HG02610 (cell line): ENCODE data around the gene RNF32.
"Not testable (repeated sequence)": the region's sequence is repeated elsewhere in the genome, so short reads cannot be mapped to it uniquely, and the experiment has no call there.

Experiments
- ATAC-seq: cut with Tn5 transposase; IDR thresholded peaks from one replicate; pipeline ENCODE4 v1.9.1; 2021; ENCODE audit warnings: mild to moderate bottlenecking, moderate library complexity; ENCODE audit not compliant: unreplicated experiment

The RNF32 gene

GRCh38 chr7:156669035-156669828, 28.7 kb downstream of the RNF32 start:
- ATAC-seq: no peak

- ATAC-seq: no peak
Observed at GRCh38 chr7:156673454-156673853, 32.9 kb downstream of the RNF32 start.

- no peak for ATAC-seq
Observed at GRCh38 chr7:156673902-156674301, 33.3 kb downstream of the RNF32 start.

- ATAC-seq: no peak
Observed at GRCh38 chr7:156675721-156676120, 35.1 kb downstream of the RNF32 start.

GRCh38 chr7:156676263-156676662, 35.7 kb downstream of the RNF32 start:
- ATAC-seq: no peak

GRCh38 chr7:156677374-156678054, 36.9 kb downstream of the RNF32 start:
- ATAC-seq: no peak

GRCh38 chr7:156680281-156680680, 39.7 kb downstream of the RNF32 start:
- no peak for ATAC-seq

GRCh38 chr7:156682928-156683327, 42.4 kb downstream of the RNF32 start:
- ATAC-seq: no peak

- ATAC-seq: no peak
Observed at GRCh38 chr7:156684251-156684650, 43.7 kb downstream of the RNF32 start.

GRCh38 chr7:156684661-156685060, 44.1 kb downstream of the RNF32 start:
- ATAC-seq: no peak

GRCh38 chr7:156691764-156692163, 51.2 kb downstream of the RNF32 start:
- no peak for ATAC-seq

GRCh38 chr7:156692849-156693248, 52.3 kb downstream of the RNF32 start:
- no peak for ATAC-seq

GRCh38 chr7:156693627-156694026, 53.1 kb downstream of the RNF32 start:
- no peak for ATAC-seq

- ATAC-seq: not testable (repeated sequence)
Observed at GRCh38 chr7:156697283-156697682, 56.7 kb downstream of the RNF32 start.

- ATAC-seq: not testable (repeated sequence)
Observed at GRCh38 chr7:156698512-156698911, 57.9 kb downstream of the RNF32 start.

- ATAC-seq: not testable (repeated sequence)
Observed at GRCh38 chr7:156701787-156702186, 61.2 kb downstream of the RNF32 start.

- ATAC-seq: no peak
Observed at GRCh38 chr7:156702399-156702798, 61.8 kb downstream of the RNF32 start.

- no peak for ATAC-seq
Observed at GRCh38 chr7:156703209-156703608, 62.6 kb downstream of the RNF32 start.

- ATAC-seq: peak; percentile 66
Observed at GRCh38 chr7:156703773-156704482, 63.4 kb downstream of the RNF32 start.

- no peak for ATAC-seq
Observed at GRCh38 chr7:156722043-156722826, 81.7 kb downstream of the RNF32 start.

- no peak for ATAC-seq
Observed at GRCh38 chr7:156725073-156725472, 84.5 kb downstream of the RNF32 start.
